ENCODE results near the gene ENOX1.
"Not testable (repeated sequence)": the region's sequence is repeated elsewhere in the genome, so short reads cannot be mapped to it uniquely, and the experiment has no call there.

ENOX1 gene

DNA sequence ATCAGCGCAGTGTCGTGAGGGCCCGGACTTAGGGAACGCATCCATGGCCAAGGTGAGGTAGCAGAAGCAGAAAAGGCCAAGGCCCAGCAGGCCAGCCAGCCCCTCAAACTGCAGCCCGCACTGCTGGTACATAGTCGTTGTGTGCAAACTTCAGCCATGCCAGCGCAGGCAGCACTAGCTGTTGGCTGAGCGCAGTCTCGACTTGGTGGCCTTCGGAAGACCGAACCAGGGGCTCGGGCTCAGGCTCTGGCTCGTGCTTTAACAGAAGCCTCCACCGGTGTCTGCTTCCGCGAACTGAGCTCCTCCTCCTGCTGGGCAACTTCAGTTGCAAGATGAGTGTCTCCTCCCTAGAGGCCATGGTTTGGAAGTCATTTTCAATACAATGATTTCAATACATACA lies 605.9 kb downstream of the ENOX1 start:
- DNase-seq, result no peak

DNA sequence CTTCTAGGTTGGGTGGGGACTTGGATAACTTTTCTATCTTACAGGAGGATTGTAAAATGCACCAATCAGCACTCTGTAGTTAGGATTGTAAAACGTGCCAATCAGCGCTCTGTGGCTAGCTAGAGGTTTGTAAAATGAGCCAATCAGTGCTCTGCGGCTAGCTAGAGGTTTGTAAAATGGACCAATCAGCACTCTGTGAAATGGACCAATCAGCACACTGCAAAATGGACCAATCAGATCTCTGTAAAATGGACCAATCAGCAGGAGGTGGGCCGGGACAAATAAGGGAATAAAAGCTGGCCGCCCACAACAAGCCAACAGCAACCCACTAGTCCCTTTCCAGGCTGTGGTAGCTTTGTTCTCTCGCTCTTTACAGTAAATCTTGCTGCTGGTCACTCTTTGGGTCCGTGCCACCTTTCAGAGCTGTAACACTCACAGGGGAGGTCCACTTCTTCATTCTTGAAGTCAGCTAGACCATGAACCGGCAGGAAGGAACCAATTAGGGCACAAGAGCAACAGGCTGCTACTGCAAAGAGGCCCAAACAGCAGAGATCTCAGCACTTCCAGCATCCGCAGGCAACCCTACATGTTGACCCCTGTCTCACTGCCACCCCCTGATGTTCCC lies 606.6 kb downstream of the ENOX1 start:
- DNase-seq, result no peak

DNA sequence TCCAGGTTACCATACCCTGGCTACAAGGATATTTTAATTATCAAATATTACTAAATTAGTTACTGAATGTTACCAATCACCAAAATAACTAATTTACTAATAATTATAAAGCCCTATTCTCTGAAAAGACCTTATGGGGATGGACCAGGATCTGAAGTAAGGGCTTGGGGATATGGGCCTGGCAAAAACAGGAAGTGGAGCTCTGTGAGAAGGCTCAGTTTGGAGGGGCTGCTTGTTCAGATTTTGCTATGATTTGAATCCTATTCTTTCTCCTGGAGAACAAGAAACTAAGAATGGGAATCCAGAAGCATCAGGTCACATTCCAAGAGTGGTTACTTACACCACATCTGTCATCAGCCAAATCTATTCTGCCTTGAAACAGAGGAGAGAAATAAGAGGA lies 615.3 kb downstream of the ENOX1 start:
- DNase-seq, result no peak

DNA sequence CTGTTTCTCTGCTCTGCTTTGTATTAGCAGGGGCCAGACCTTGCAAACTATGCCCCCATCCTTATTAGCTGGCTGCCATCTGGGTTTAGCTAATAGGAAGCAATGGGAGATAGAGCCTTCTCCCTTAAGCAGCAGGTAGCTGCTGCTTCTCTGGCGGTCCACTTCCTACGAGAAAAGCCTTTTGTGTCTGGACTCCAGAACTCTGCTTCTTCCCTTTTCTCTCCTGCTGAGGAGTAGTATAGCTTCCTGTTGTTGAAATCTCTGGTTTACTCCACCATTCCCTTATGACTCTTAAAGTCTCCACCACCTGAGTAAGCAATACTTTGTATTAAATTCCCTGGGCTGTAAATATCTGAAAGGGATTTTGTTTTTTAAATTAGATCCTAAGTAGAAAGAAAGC lies 616.3 kb downstream of the ENOX1 start:
- DNase-seq, result no peak

DNA sequence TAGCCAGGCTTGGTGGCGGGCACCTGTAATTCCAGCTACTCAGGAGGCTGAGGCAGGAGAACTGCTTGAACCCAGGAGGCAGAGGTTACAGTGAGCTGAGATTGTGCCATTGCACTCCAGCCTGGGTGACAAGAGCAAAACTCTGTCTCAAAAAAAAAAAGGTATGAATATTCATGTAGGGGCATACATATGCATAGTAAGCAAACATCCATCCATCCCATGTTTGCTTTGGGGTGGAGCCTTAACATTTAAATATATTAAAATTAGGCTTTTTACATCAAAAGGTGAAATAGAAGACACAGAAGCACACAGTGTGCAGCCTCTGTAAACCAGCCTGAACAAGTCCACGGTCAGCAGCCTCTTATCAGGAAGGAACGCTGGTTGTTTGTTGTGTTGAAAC lies 618.3 kb downstream of the ENOX1 start:
- not testable (repeated sequence) for DNase-seq

DNA sequence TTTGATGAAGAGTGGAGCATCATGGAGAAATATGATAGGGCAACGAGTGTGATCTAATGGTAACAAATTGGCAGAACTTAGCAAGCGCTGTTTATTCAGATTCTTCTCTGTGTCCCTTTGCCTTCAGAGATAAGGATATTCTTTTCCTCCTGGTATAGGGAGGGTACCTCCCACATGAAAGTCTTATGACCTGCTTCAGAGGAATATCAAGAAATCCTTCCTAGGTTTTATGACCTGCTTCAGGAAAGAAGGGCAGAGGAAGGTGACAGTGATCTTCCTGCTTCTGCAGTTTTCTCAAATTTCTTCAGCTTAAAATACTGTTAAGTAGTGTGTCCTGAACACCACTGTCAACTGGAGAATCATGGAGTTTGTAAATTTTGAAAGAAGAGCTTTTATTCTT lies 619.0 kb downstream of the ENOX1 start:
- no peak for DNase-seq

DNA sequence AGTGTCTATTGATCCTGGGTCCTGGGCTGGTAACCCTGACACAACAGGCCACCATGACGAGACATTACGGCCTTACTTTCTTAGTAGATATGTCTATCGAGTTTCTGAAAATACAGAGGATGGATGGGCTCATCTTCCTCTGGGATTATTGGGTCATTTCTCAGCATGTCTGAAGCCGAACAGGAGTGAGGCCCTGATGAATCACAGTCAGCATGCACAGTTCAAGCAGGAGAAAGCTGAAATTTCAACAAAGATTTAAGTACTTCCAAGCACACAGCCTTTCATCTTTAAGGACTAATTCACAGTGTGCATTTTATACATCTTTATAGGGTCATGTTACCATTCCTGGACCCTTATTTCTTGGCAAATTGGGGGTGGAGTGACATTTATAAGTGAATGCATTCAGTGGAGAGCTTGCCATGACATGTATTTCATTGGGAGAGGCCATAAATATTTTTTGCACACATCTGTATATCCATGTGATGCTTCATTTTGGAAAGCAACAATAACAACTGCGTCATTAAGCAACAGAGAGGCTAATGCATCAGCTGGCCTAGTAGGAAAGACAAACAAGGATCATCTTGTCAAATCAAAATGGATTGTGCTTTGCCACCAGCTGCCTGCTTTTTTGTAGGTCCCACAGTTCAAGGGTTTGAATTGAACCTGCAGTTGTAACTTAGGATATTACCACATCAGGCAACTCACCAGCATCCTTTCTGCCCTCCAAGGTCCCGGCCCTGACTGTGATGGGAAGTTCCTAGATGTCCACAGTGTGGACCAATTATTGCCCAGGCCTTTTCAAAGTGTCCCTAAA lies 619.9 kb downstream of the ENOX1 start:
- DNase-seq, result no peak
